SU-DHL-6 (cell line): ENCODE results near the gene C1orf198.

Experiments
- EZH2phosphoT487 ChIP-seq: fragments of 200-600 bp; sonication (generic), shearing (Covaris generic); conservative IDR thresholded peaks from 2 replicates; pipeline ENCODE4 v1.6.1; 2018; ENCODE audit warnings: mild to moderate bottlenecking, antibody characterized with exemption, low read length, moderate library complexity, mixed read lengths
- TF ChIP-seq, protein P1 (sequence below): fragments of 200-600 bp; sonication (generic); IDR thresholded peaks from one replicate; pipeline ENCODE4 v1.5.1; 2017; ENCODE audit warnings: antibody characterized with exemption, mild to moderate bottlenecking, low read length, moderate library complexity; ENCODE audit not compliant: insufficient read depth, poor library complexity, severe bottlenecking

DNA sequence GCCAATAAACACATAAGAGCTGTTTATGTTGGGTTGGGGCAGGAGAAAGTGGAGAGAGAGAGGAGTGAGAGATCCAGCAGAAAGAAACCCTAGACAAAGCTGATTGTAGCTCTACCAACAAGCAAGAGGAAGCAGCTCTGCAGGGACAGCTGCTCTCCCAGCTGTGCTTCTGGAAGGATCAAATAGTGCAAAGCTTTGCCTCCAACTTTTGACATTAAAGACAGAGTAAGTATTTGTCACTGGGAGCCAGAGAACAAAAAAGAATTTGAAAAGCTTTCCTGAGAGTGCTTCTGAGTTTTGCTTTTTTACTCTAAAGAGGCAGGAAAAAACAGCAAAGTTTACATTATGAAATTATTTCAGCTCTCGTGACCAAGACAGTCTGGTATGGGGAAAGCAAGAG is 28.5 kb upstream of the C1orf198 start:
- TF ChIP-seq, protein P1, sequence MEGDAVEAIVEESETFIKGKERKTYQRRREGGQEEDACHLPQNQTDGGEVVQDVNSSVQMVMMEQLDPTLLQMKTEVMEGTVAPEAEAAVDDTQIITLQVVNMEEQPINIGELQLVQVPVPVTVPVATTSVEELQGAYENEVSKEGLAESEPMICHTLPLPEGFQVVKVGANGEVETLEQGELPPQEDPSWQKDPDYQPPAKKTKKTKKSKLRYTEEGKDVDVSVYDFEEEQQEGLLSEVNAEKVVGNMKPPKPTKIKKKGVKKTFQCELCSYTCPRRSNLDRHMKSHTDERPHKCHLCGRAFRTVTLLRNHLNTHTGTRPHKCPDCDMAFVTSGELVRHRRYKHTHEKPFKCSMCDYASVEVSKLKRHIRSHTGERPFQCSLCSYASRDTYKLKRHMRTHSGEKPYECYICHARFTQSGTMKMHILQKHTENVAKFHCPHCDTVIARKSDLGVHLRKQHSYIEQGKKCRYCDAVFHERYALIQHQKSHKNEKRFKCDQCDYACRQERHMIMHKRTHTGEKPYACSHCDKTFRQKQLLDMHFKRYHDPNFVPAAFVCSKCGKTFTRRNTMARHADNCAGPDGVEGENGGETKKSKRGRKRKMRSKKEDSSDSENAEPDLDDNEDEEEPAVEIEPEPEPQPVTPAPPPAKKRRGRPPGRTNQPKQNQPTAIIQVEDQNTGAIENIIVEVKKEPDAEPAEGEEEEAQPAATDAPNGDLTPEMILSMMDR, result no peak
- TF ChIP-seq EZH2phosphoT487, result no peak
